ENCODE measurements around the gene LIPC. TPM values are rescaled to one million over a fixed set of nuclear protein-coding genes. Genes with fewer than 3 reads are reported as not detected.

Gene LIPC
- total RNA-seq, 1 donor from 2014 or later: not detected

- TF ChIP-seq CTCF (IDR thresholded peaks at IDR 0.05) (no peak), POLR2AphosphoS5 (IDR thresholded peaks at IDR 0.05; ENCODE audit: insufficient read depth in 1 of 2, low read depth in 1 of 2) (no peak), POLR2A (IDR thresholded peaks at IDR 0.05) (no peak)
- Histone ChIP-seq H3K27ac (peak overlapping the region; percentile 70), H3K27me3 (no peaks in the 10 kb centered on the region), H3K4me3 (no peak overlapping the region), H3K9me3 (no peaks in the 10 kb centered on the region), H3K36me3 (no peaks in the 10 kb centered on the region), H3K4me1 (peaks cover 35% of the 10 kb centered on the region)
- intact Hi-C loops (cut with DNase I): no loop called here
- no peak for DNase-seq (ENCODE audit: extremely low spot score in 2 of 2)
Measured at GRCh38 chr15:58392141-58392540, 39.6 kb upstream of the LIPC start.

GRCh38 chr15:58392611-58393161 lies 39.1 kb upstream of the LIPC start:
- Histone ChIP-seq H3K27ac (peak overlapping the region; percentile 70), H3K4me1 (peaks cover 35% of the 10 kb centered on the region), H3K4me3 (no peak overlapping the region), H3K27me3 (no peaks in the 10 kb centered on the region), H3K36me3 (no peaks in the 10 kb centered on the region), H3K9me3 (no peaks in the 10 kb centered on the region)
- peak in 1 of 2 donors; percentile 52 for DNase-seq (ENCODE audit: extremely low spot score in 2 of 2)
- no peak for TF ChIP-seq CTCF (IDR thresholded peaks at IDR 0.05)
- intact Hi-C loops (cut with DNase I): no loop called here

- Histone ChIP-seq H3K9me3 (no peaks in the 10 kb centered on the region), H3K27ac (peak overlapping the region; percentile 70), H3K27me3 (no peaks in the 10 kb centered on the region), H3K4me3 (no peak overlapping the region), H3K36me3 (no peaks in the 10 kb centered on the region), H3K4me1 (peaks cover 35% of the 10 kb centered on the region)
- intact Hi-C loops (cut with DNase I): no loop called here
- TF ChIP-seq POLR2AphosphoS5 (IDR thresholded peaks at IDR 0.05; ENCODE audit: insufficient read depth in 1 of 2, low read depth in 1 of 2) (no peak), CTCF (IDR thresholded peaks at IDR 0.05) (no peak), POLR2A (IDR thresholded peaks at IDR 0.05) (no peak)
- peak in 1 of 2 donors; percentile 58 for DNase-seq (ENCODE audit: extremely low spot score in 2 of 2)
Measured at GRCh38 chr15:58393241-58393662, 38.5 kb upstream of the LIPC start.

GRCh38 chr15:58396181-58396580 lies 35.6 kb upstream of the LIPC start:
- no peak overlapping the region for H3K4me3 ChIP-seq
- H3K36me3 ChIP-seq: no peaks in the 10 kb centered on the region
- no peak for DNase-seq (ENCODE audit: extremely low spot score in 2 of 2)
- TF ChIP-seq POLR2A (IDR thresholded peaks at IDR 0.05) (no peak), POLR2AphosphoS5 (IDR thresholded peaks at IDR 0.05; ENCODE audit: insufficient read depth in 1 of 2, low read depth in 1 of 2) (peak in 1 of 2 donors; percentile 72)
- no peaks in the 10 kb centered on the region for H3K9me3 ChIP-seq
- peaks cover 16% of the 10 kb centered on the region for H3K4me1 ChIP-seq
- H3K27ac ChIP-seq: no peak overlapping the region
- no peaks in the 10 kb centered on the region for H3K27me3 ChIP-seq
- intact Hi-C loops (cut with DNase I): no loop called here

GRCh38 chr15:58398071-58398470 lies 33.7 kb upstream of the LIPC start:
- DNase-seq (ENCODE audit: extremely low spot score in 2 of 2): no peak
- no peak overlapping the region for H3K27ac ChIP-seq
- H3K4me1 ChIP-seq: peaks cover 14% of the 10 kb centered on the region
- no peaks in the 10 kb centered on the region for H3K9me3 ChIP-seq
- H3K36me3 ChIP-seq: no peaks in the 10 kb centered on the region
- H3K27me3 ChIP-seq: no peaks in the 10 kb centered on the region
- TF ChIP-seq CTCF (IDR thresholded peaks at IDR 0.05) (no peak), POLR2AphosphoS5 (IDR thresholded peaks at IDR 0.05; ENCODE audit: insufficient read depth in 1 of 2, low read depth in 1 of 2) (no peak), POLR2A (IDR thresholded peaks at IDR 0.05) (no peak)
- intact Hi-C loops (cut with DNase I): no loop called here
- no peak overlapping the region for H3K4me3 ChIP-seq
